ENCODE results near the gene RHOH.

RHOH gene

GRCh38 chr4:40209401-40209800 is 12.6 kb downstream of the RHOH start:
- no peaks in the 10 kb centered on the region for H3K27me3 Mint-ChIP-seq
- ATAC-seq: no peak
- peaks cover 96% of the 10 kb centered on the region for H3K4me1 Mint-ChIP-seq
- H3K4me3 Mint-ChIP-seq: peak overlapping the region; percentile 59
- H3K9me3 Mint-ChIP-seq: no peaks in the 10 kb centered on the region
- H3K27ac Mint-ChIP-seq: peak overlapping the region; percentile 66
- peaks cover 58% of the 10 kb centered on the region for H3K36me3 Mint-ChIP-seq

GRCh38 chr4:40210776-40211175 is 13.9 kb downstream of the RHOH start:
- Mint-ChIP-seq H3K27me3 (no peaks in the 10 kb centered on the region), H3K27ac (peak overlapping the region; percentile 76), H3K36me3 (peaks cover 70% of the 10 kb centered on the region), H3K9me3 (no peaks in the 10 kb centered on the region), H3K4me1 (peaks cover 96% of the 10 kb centered on the region), H3K4me3 (peak overlapping the region; percentile 4)
- no peak for ATAC-seq

GRCh38 chr4:40211224-40212185 is 14.7 kb downstream of the RHOH start:
- Mint-ChIP-seq H3K36me3 (peaks cover 63% of the 10 kb centered on the region), H3K4me1 (peaks cover 96% of the 10 kb centered on the region), H3K9me3 (no peaks in the 10 kb centered on the region), H3K27me3 (no peaks in the 10 kb centered on the region), H3K4me3 (peak overlapping the region; percentile 28), H3K27ac (peak overlapping the region; percentile 76)
- ATAC-seq: no peak

- no peak for ATAC-seq
- H3K4me1 Mint-ChIP-seq: peaks cover 96% of the 10 kb centered on the region
- no peaks in the 10 kb centered on the region for H3K9me3 Mint-ChIP-seq
- H3K27me3 Mint-ChIP-seq: no peaks in the 10 kb centered on the region
- peak overlapping the region; percentile 76 for H3K27ac Mint-ChIP-seq
- peaks cover 63% of the 10 kb centered on the region for H3K36me3 Mint-ChIP-seq
- peak overlapping the region; percentile 65 for H3K4me3 Mint-ChIP-seq
Measured at GRCh38 chr4:40212674-40213527, 16.1 kb downstream of the RHOH start.

- Mint-ChIP-seq H3K9me3 (no peaks in the 10 kb centered on the region), H3K36me3 (peaks cover 70% of the 10 kb centered on the region), H3K4me3 (peak overlapping the region; percentile 22), H3K4me1 (peaks cover 98% of the 10 kb centered on the region), H3K27me3 (no peaks in the 10 kb centered on the region), H3K27ac (peak overlapping the region; percentile 76)
- ATAC-seq: peak; percentile 84
Measured at GRCh38 chr4:40214038-40214437, 17.2 kb downstream of the RHOH start.

GRCh38 chr4:40214661-40215418 is 18.0 kb downstream of the RHOH start:
- Mint-ChIP-seq H3K4me3 (no peak overlapping the region), H3K27ac (peak overlapping the region; percentile 76), H3K36me3 (peaks cover 68% of the 10 kb centered on the region), H3K4me1 (peaks cover 98% of the 10 kb centered on the region), H3K27me3 (no peaks in the 10 kb centered on the region), H3K9me3 (no peaks in the 10 kb centered on the region)
- ATAC-seq: no peak

GRCh38 chr4:40216622-40217366 is 20.0 kb downstream of the RHOH start:
- no peak overlapping the region for H3K4me3 Mint-ChIP-seq
- H3K9me3 Mint-ChIP-seq: no peaks in the 10 kb centered on the region
- no peaks in the 10 kb centered on the region for H3K27me3 Mint-ChIP-seq
- peak overlapping the region; percentile 76 for H3K27ac Mint-ChIP-seq
- no peak for ATAC-seq
- peaks cover 62% of the 10 kb centered on the region for H3K36me3 Mint-ChIP-seq
- H3K4me1 Mint-ChIP-seq: peaks cover 91% of the 10 kb centered on the region

GRCh38 chr4:40221744-40222143 is 24.9 kb downstream of the RHOH start:
- H3K36me3 Mint-ChIP-seq: peaks cover 57% of the 10 kb centered on the region
- no peaks in the 10 kb centered on the region for H3K9me3 Mint-ChIP-seq
- H3K4me1 Mint-ChIP-seq: peaks cover 79% of the 10 kb centered on the region
- peak overlapping the region; percentile 26 for H3K27ac Mint-ChIP-seq
- H3K27me3 Mint-ChIP-seq: no peaks in the 10 kb centered on the region
- ATAC-seq: no peak
- H3K4me3 Mint-ChIP-seq: no peak overlapping the region

- H3K27ac Mint-ChIP-seq: peak overlapping the region; percentile 26
- no peak for ATAC-seq
- H3K4me3 Mint-ChIP-seq: no peak overlapping the region
- H3K4me1 Mint-ChIP-seq: peaks cover 81% of the 10 kb centered on the region
- no peaks in the 10 kb centered on the region for H3K9me3 Mint-ChIP-seq
- H3K27me3 Mint-ChIP-seq: no peaks in the 10 kb centered on the region
- H3K36me3 Mint-ChIP-seq: peaks cover 54% of the 10 kb centered on the region
Measured at GRCh38 chr4:40223343-40223742, 26.5 kb downstream of the RHOH start.

GRCh38 chr4:40224432-40224831 is 27.6 kb downstream of the RHOH start:
- peaks cover 49% of the 10 kb centered on the region for H3K36me3 Mint-ChIP-seq
- peaks cover 81% of the 10 kb centered on the region for H3K4me1 Mint-ChIP-seq
- no peak for ATAC-seq
- no peaks in the 10 kb centered on the region for H3K27me3 Mint-ChIP-seq
- H3K9me3 Mint-ChIP-seq: no peaks in the 10 kb centered on the region
- H3K27ac Mint-ChIP-seq: no peak overlapping the region
- no peak overlapping the region for H3K4me3 Mint-ChIP-seq

GRCh38 chr4:40225497-40225896 is 28.7 kb downstream of the RHOH start:
- peak overlapping the region; percentile 87 for H3K27ac Mint-ChIP-seq
- no peak overlapping the region for H3K4me3 Mint-ChIP-seq
- H3K27me3 Mint-ChIP-seq: no peaks in the 10 kb centered on the region
- no peak for ATAC-seq
- peaks cover 82% of the 10 kb centered on the region for H3K4me1 Mint-ChIP-seq
- H3K36me3 Mint-ChIP-seq: peaks cover 41% of the 10 kb centered on the region
- no peaks in the 10 kb centered on the region for H3K9me3 Mint-ChIP-seq

- Mint-ChIP-seq H3K27ac (peak overlapping the region; percentile 87), H3K4me1 (peaks cover 87% of the 10 kb centered on the region), H3K4me3 (peak overlapping the region; percentile 28), H3K9me3 (no peaks in the 10 kb centered on the region), H3K36me3 (peaks cover 42% of the 10 kb centered on the region), H3K27me3 (no peaks in the 10 kb centered on the region)
- ATAC-seq: peak; percentile 83
Measured at GRCh38 chr4:40227284-40227683, 30.5 kb downstream of the RHOH start.

- peaks cover 86% of the 10 kb centered on the region for H3K4me1 Mint-ChIP-seq
- peaks cover 3% of the 10 kb centered on the region for H3K9me3 Mint-ChIP-seq
- H3K4me3 Mint-ChIP-seq: peak overlapping the region; percentile 40
- H3K27me3 Mint-ChIP-seq: no peaks in the 10 kb centered on the region
- H3K27ac Mint-ChIP-seq: peak overlapping the region; percentile 87
- peak; percentile 77 for ATAC-seq
- H3K36me3 Mint-ChIP-seq: peaks cover 42% of the 10 kb centered on the region
Measured at GRCh38 chr4:40228497-40229365, 31.9 kb downstream of the RHOH start.

All from stimulated activated memory B cell treated with anti-CD40 and anti-IgM and Interleukin-4, amounts not matched to agents 10 μg/mL and 1 μg/mL and 100 μg/mL, for 72 hours (primary cell).